ENCODE results near the gene GSTM3.
"Not testable (repeated sequence)": the region's sequence is repeated elsewhere in the genome, so short reads cannot be mapped to it uniquely, and the experiment has no call there.

The GSTM3 gene

GRCh38 chr1:109761227-109762038 lies 20.6 kb upstream of the GSTM3 start:
- DNase-seq: no peak

GRCh38 chr1:109760581-109761226 lies 19.9 kb upstream of the GSTM3 start:
- DNase-seq: no peak

GRCh38 chr1:109759513-109760334 lies 18.9 kb upstream of the GSTM3 start:
- no peak for DNase-seq

- no peak for DNase-seq
These were observed 17.3 kb upstream of the GSTM3 start for GRCh38 chr1:109757936-109758786.

- DNase-seq: no peak
These were observed 16.1 kb upstream of the GSTM3 start for GRCh38 chr1:109756848-109757521.

- DNase-seq: not testable (repeated sequence)
These were observed 15.5 kb upstream of the GSTM3 start for GRCh38 chr1:109756325-109756724.

GRCh38 chr1:109754738-109755137 lies 13.9 kb upstream of the GSTM3 start:
- DNase-seq: no peak

GRCh38 chr1:109751531-109752260 lies 10.9 kb upstream of the GSTM3 start:
- no peak for DNase-seq

- DNase-seq: no peak
These were observed 10.1 kb upstream of the GSTM3 start for GRCh38 chr1:109750920-109751319.

GRCh38 chr1:109750241-109750882 lies 9.5 kb upstream of the GSTM3 start:
- no peak for DNase-seq

- DNase-seq: no peak
These were observed 8.4 kb upstream of the GSTM3 start for GRCh38 chr1:109749221-109749620.

GRCh38 chr1:109748311-109748710 lies 7.5 kb upstream of the GSTM3 start:
- not testable (repeated sequence) for DNase-seq

GRCh38 chr1:109739738-109740614 lies 862 bp downstream of the GSTM3 start:
- DNase-seq: peak; percentile 84

- DNase-seq: no peak
These were observed 7.5 kb downstream of the GSTM3 start for GRCh38 chr1:109733236-109733870.

- peak; percentile 2 for DNase-seq
These were observed 8.4 kb downstream of the GSTM3 start for GRCh38 chr1:109732390-109732881.

GRCh38 chr1:109730666-109731065 lies 10.2 kb downstream of the GSTM3 start:
- DNase-seq: no peak

GRCh38 chr1:109728870-109729269 lies 12.0 kb downstream of the GSTM3 start:
- DNase-seq: no peak

- DNase-seq: no peak
These were observed 14.0 kb downstream of the GSTM3 start for GRCh38 chr1:109726728-109727373.
